ENCODE results near the gene CADM1. TPM values are rescaled to one million over a fixed set of nuclear protein-coding genes. Genes with fewer than 3 reads are reported as not detected.

Gene CADM1
- total RNA-seq, 4 donors from 2014 or later, result 17.1 to 49.8 (median 30.7) TPM

DNA sequence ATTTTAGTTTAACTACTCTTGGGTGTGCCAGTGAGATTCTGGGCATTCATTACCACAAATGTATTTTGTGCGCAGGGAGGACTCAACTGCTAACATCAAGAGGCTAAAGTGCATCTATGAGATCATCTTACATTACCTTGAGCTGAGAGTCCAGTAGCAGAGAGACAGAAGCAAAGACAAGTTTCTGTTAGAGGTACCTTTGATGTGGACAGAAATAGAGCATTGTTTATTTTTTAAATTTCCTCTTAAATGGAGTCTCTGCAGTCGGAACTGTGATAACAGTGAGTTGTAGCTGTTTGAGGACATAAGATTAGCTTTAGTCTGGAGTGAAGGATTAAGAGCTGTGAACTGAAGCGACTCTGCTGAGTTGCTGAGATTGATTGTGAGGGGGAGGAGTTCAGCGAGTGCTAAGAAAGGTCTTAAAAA lies 297.0 kb downstream of the CADM1 start:
- no peak overlapping the region for H3K27ac ChIP-seq
- no peak for DNase-seq (ENCODE audit: low spot score in 2 of 2)
- H3K4me1 ChIP-seq, result no peaks in the 10 kb centered on the region
- no peaks in the 10 kb centered on the region for H3K27me3 ChIP-seq
- TF ChIP-seq POLR2A (IDR thresholded peaks at IDR 0.05) (no peak), EP300 (IDR thresholded peaks at IDR 0.05) (no peak)
- TF ChIP-seq, protein P1, sequence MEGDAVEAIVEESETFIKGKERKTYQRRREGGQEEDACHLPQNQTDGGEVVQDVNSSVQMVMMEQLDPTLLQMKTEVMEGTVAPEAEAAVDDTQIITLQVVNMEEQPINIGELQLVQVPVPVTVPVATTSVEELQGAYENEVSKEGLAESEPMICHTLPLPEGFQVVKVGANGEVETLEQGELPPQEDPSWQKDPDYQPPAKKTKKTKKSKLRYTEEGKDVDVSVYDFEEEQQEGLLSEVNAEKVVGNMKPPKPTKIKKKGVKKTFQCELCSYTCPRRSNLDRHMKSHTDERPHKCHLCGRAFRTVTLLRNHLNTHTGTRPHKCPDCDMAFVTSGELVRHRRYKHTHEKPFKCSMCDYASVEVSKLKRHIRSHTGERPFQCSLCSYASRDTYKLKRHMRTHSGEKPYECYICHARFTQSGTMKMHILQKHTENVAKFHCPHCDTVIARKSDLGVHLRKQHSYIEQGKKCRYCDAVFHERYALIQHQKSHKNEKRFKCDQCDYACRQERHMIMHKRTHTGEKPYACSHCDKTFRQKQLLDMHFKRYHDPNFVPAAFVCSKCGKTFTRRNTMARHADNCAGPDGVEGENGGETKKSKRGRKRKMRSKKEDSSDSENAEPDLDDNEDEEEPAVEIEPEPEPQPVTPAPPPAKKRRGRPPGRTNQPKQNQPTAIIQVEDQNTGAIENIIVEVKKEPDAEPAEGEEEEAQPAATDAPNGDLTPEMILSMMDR (IDR thresholded peaks at IDR 0.05), result no peak
- WGBS, 2 donors, result 63 to 67% methylated on average over 4 of the region's 4 CpGs
- H3K9me3 ChIP-seq, result no peaks in the 10 kb centered on the region
- H3K36me3 ChIP-seq, result peaks cover 0 to 14% (median 0%) of the 10 kb centered on the region in 3 donors
- no peak overlapping the region for H3K4me3 ChIP-seq

DNA sequence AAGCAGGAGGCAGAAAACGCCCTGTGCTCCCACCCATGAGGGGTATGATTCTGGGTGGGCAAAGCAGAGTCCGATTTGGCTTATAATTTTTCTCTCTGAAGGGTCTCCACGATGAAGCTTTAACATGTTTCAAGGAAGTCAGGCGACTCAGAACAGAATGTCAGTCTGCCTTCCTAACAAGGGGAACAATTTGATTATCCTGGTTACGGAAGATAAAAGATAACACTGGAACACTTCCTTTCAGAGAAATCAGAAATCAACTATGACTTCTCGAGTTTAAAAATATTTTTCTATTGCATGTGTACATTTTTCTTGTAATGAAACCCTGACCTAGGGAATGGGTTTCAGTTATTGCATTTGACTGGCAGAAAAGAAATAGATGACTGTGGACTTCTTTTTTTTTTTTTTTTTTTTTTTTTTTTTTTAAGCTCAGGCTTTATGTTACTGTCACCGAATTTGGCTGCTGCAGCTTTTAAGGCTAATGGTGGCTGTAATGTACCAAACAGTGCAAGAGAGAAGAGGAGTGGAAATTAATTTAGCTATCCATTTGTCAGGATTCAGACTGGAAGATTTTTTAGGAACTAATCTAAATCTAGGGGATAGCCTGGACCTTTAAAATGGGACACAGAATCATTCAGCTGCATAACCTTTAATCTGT lies 297.7 kb downstream of the CADM1 start:
- H3K4me3 ChIP-seq, result no peak overlapping the region
- no peak for DNase-seq (ENCODE audit: low spot score in 2 of 2)
- H3K27me3 ChIP-seq, result no peaks in the 10 kb centered on the region
- WGBS, 2 donors, result 85 to 86% methylated on average over 7 of the region's 7 CpGs
- H3K4me1 ChIP-seq, result no peaks in the 10 kb centered on the region
- no peaks in the 10 kb centered on the region for H3K9me3 ChIP-seq
- H3K27ac ChIP-seq, result no peak overlapping the region
- peaks cover 0 to 14% (median 0%) of the 10 kb centered on the region in 3 donors for H3K36me3 ChIP-seq
- TF ChIP-seq EP300 (IDR thresholded peaks at IDR 0.05) (no peak), POLR2A (IDR thresholded peaks at IDR 0.05) (no peak)
- TF ChIP-seq, protein P1 (IDR thresholded peaks at IDR 0.05), result no peak

DNA sequence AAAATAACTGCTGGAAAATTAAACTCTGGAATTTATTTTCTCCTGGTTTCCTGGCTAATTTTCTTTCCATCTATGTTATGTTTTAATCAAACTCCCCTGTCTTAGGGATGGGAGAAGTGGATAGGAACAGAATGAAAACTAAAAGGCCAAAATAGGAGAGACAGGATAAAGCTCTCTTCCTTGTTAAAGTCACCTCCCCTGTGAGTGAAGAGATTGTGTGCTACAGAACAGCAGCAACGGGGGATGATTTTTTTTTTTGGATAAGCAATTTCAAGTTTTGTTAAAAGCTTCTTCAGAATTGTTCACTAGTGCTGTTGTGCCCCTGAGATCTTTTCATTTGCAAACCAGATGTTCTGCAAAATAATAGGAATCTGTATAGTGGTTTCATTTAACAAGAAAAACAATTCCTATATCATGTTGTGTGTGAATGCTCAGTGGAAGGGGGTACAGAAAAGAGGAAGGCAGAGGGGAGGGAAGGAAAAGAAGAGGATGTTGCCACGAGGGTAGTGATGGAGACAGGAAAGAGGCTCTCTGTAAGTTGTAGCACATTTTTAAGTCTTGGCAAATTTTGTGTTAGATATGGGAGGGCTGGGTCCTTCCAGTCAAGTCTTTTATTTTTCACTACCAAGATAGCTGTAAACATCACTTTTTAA lies 301.2 kb downstream of the CADM1 start:
- TF ChIP-seq EP300 (IDR thresholded peaks at IDR 0.05), result no peak
- H3K4me1 ChIP-seq, result no peaks in the 10 kb centered on the region
- H3K27me3 ChIP-seq, result no peaks in the 10 kb centered on the region
- H3K27ac ChIP-seq, result no peak overlapping the region
- no peak overlapping the region for H3K4me3 ChIP-seq
- 28 to 30% methylated on average over 2 of the region's 2 CpGs for WGBS, 2 donors
- H3K9me3 ChIP-seq, result no peaks in the 10 kb centered on the region
- H3K36me3 ChIP-seq, result peaks cover 0 to 5% (median 0%) of the 10 kb centered on the region in 3 donors
- DNase-seq (ENCODE audit: low spot score in 2 of 2), result no peak

DNA sequence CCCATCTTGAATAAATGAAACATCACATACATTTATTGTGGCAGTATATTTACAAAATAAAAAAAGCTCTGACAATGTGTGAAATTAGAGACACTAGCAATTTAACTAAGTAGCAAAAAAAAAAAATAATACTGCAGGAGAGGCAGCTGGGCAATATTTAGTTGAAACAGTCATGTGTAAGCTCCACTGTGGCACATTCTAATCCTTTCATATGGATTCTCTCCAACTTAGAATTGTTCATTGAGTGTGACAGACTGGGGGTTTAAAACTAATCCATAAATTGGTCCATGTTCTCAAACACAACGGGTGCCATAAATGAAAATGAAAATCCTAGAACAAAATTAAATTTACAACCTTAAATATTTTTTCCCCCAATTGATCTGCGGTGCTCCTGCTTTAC lies 302.1 kb downstream of the CADM1 start:
- TF ChIP-seq POLR2A (IDR thresholded peaks at IDR 0.05) (no peak), EP300 (IDR thresholded peaks at IDR 0.05) (no peak)
- TF ChIP-seq, protein P1 (IDR thresholded peaks at IDR 0.05), result no peak
- peaks cover 0 to 5% (median 0%) of the 10 kb centered on the region in 3 donors for H3K36me3 ChIP-seq
- no peaks in the 10 kb centered on the region for H3K9me3 ChIP-seq
- no peaks in the 10 kb centered on the region for H3K4me1 ChIP-seq
- no peak for DNase-seq (ENCODE audit: low spot score in 2 of 2)
- no peaks in the 10 kb centered on the region for H3K27me3 ChIP-seq
- no peak overlapping the region for H3K27ac ChIP-seq
- WGBS, 2 donors, result 84 to 87% methylated on average over 2 of the region's 2 CpGs
- no peak overlapping the region for H3K4me3 ChIP-seq

DNA sequence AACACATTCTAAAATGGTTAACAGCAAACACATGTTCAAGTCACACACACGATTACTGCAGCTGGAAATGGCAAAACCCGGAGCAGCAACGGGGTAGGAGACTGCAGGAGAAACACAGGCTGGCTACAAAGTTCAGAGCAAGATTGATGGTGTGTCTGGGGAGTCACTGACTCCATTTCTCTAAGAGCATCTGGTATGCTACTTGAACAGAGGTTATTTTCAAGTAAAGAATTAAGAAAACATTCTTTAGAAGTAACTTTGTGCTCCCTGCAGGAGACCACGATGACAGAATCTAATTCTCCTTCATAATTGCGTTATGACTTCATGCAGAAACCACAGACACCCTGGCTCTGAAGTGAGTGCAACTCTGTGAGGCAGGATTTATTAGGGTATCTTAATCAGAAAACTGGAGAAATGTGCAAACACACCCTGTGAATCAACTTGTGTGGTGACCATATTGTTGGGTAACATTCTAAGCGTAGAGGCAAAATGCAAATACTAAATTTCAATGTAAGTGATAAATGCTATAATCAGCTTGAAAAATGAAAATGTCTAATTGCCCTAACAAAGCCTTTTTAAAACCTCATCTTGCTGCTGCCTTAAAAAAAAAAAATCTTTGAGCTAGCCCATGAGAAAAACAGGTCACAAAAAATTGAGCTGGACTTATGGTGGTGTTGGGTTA lies 303.0 kb downstream of the CADM1 start:
- no peaks in the 10 kb centered on the region for H3K9me3 ChIP-seq
- WGBS, 2 donors, result 52 to 55% methylated on average over 6 of the region's 6 CpGs
- no peaks in the 10 kb centered on the region for H3K27me3 ChIP-seq
- no peak for DNase-seq (ENCODE audit: low spot score in 2 of 2)
- H3K36me3 ChIP-seq, result peaks cover 0 to 4% (median 0%) of the 10 kb centered on the region in 3 donors
- H3K27ac ChIP-seq, result peak overlapping the region in 1 of 4 donors; percentile 29
- H3K4me1 ChIP-seq, result no peaks in the 10 kb centered on the region
- TF ChIP-seq, protein P1 (IDR thresholded peaks at IDR 0.05), result no peak
- TF ChIP-seq EP300 (IDR thresholded peaks at IDR 0.05) (no peak), POLR2A (IDR thresholded peaks at IDR 0.05) (no peak)
- no peak overlapping the region for H3K4me3 ChIP-seq
